GM12874 (cell line): ENCODE measurements around the gene RELN.

Experiments used
- TF ChIP-seq, protein P1 (sequence below): IDR thresholded peaks from 2 replicates; pipeline ENCODE4 v1.5.1; 2011; ENCODE audit warnings: low read depth, mild to moderate bottlenecking, control low read depth, low read length, moderate library complexity; ENCODE audit not compliant: insufficient read depth

The RELN gene

GRCh38 chr7:103981003-103981423 is 8.4 kb downstream of the RELN start:
- TF ChIP-seq, protein P1, sequence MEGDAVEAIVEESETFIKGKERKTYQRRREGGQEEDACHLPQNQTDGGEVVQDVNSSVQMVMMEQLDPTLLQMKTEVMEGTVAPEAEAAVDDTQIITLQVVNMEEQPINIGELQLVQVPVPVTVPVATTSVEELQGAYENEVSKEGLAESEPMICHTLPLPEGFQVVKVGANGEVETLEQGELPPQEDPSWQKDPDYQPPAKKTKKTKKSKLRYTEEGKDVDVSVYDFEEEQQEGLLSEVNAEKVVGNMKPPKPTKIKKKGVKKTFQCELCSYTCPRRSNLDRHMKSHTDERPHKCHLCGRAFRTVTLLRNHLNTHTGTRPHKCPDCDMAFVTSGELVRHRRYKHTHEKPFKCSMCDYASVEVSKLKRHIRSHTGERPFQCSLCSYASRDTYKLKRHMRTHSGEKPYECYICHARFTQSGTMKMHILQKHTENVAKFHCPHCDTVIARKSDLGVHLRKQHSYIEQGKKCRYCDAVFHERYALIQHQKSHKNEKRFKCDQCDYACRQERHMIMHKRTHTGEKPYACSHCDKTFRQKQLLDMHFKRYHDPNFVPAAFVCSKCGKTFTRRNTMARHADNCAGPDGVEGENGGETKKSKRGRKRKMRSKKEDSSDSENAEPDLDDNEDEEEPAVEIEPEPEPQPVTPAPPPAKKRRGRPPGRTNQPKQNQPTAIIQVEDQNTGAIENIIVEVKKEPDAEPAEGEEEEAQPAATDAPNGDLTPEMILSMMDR = no peak

DNA sequence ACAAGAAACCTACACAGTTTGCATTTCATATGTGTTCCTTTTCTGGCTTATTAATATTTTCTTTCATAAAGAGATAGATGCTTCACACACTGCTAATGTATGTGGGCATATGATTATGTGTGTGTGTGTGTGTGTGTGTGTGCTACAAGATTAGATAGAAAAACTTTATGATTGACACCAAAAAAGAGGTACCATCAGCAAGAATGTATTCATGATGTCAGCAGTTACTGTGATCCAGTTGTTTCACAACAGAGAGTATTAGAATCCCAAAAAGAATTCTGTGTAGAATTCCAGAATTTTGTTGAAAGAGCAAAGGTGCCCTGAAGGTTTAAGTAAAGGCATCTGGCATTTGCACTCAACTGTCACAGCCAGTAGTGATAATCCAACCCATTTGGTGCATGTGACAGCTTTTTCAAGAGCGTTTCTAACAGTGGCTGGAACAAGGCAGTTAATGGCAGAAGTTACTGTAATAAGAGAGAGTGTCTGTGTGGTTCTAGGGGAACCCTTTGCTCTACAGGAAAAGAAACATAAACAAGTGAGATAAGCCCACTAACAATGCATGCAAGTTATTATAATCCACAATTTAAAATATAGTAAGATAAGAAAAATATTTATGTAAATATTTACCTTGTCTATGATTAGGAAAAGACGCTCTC is 16.6 kb downstream of the RELN start:
- TF ChIP-seq, protein P1 = no peak

DNA sequence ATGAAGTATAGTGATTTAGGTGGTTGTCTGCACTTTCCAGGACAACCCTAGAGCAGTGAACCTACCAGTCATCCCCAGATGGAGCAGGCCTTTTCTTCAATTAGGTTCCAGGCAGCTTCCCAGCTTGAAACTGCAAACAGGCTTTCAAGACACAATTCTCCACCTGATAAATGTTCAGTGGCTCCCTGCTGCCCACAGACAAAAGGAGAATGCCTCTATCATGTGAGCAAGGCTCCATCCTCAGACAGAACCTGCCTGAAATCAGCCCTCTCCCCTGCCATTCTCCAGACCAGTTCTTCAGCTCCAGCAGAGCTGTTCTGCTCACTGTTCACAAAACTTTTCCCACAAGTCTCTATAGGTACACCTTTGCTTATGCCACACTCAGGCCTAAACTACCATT is 22.1 kb downstream of the RELN start:
- TF ChIP-seq, protein P1 = no peak

- TF ChIP-seq, protein P1 = no peak
These were observed 22.7 kb downstream of the RELN start for GRCh38 chr7:103966593-103967277.

- TF ChIP-seq, protein P1 = no peak
These were observed 25.2 kb downstream of the RELN start for GRCh38 chr7:103964269-103964668.

GRCh38 chr7:103962070-103962469 is 27.4 kb downstream of the RELN start:
- TF ChIP-seq, protein P1 = no peak

DNA sequence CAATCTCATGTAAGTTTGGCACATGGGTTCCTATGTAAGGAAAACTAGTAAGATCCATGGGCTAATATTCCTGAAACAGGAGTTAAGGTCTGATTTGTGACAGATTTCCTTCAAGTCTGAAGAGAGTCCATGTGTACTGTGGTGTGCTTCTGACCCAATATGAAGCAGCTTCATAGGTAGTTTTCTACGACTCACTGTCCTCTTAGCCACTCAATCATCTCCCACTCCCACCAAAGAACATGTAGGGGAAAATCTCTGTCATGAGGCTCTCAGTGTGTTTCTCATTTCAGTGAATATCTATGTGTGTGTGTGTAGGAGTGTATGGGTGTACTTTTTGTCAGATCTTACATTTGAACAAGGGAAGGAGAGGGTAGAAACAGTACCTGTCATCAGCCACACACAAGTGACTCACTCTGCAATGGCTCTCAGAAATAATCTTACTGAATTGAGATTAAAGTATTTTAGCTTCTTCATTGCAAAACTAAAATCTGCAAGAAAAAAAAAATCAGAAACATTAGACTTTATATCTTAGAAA is 31.1 kb downstream of the RELN start:
- TF ChIP-seq, protein P1 = no peak
